LNCAP (cell line): Measurements from ENCODE around the gene HPS3.

Source experiments
- CTCF ChIP-seq: fragments of 450-650 bp; IDR thresholded peaks from 2 replicates; pipeline ENCODE4 v1.5.1; 2017; ENCODE audit warnings: mild to moderate bottlenecking

HPS3 gene

GRCh38 chr3:149152420-149152819 is 23.0 kb downstream of the HPS3 start:
- no peak for TF ChIP-seq CTCF

GRCh38 chr3:149153402-149153801 is 24.0 kb downstream of the HPS3 start:
- no peak for TF ChIP-seq CTCF

- TF ChIP-seq CTCF: no peak
Observed at GRCh38 chr3:149160754-149161300, 31.4 kb downstream of the HPS3 start.

GRCh38 chr3:149162007-149162406 is 32.6 kb downstream of the HPS3 start:
- TF ChIP-seq CTCF: no peak

- TF ChIP-seq CTCF: no peak
Observed at GRCh38 chr3:149163066-149163465, 33.6 kb downstream of the HPS3 start.

GRCh38 chr3:149167898-149168297 is 38.5 kb downstream of the HPS3 start:
- TF ChIP-seq CTCF: no peak

GRCh38 chr3:149170672-149171071 is 41.2 kb downstream of the HPS3 start:
- no peak for TF ChIP-seq CTCF

GRCh38 chr3:149174901-149175300 is 45.5 kb downstream of the HPS3 start:
- no peak for TF ChIP-seq CTCF
